Anterior cingulate cortex (tissue), 58 donors: Measurements from ENCODE around the gene COL23A1.

Experiments used
- DNase-seq, 58 donors: peaks; one replicate each; lab custom pipeline; 2025; lab: John Stamatoyannopoulos, UW

Gene COL23A1

DNA sequence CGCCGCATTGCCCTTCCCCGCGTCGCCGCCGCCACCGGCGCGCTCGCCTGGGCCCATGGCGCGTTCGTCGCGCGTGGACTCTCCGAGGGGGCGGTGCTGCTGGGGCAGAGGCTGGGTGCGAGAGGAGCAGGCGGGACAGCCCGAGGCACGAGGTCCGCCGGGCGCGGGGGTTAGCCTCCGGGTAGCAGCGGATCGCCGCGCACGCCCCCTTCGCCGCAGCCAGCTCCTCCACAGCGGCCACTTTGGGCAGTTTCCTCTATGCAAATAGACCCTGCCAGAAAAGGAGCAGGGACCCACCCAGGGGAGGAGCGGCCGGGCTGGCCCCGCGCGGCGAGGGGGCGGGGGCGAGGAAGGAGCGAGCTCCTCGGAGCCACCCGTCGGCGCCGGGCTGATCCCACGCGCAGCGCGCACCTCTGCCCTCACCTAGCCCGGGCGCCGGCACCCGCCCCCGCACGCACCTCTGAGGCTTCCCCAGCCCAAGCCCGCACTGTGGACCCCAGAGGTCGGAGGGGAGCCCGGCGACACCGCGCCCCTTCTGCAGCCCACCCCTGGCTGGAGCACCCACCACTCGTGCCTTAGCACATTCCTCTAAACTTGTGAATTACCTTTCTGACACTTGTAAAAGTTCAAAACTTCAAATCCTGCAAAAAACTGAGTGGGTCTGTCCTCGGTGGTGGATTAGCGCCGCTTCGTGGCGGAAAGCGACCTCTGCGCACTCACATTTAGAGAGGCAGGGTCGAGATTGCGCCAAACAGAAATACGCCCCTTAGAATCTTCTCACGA is at the start of gene COL23A1:
TSS of gene COL23A1 (minus strand) at position 253 of the 783 bp plus-strand sequence.
- DNase-seq: peak in 27 of 58 donors; percentile 6 to 65 (median 27)

DNA sequence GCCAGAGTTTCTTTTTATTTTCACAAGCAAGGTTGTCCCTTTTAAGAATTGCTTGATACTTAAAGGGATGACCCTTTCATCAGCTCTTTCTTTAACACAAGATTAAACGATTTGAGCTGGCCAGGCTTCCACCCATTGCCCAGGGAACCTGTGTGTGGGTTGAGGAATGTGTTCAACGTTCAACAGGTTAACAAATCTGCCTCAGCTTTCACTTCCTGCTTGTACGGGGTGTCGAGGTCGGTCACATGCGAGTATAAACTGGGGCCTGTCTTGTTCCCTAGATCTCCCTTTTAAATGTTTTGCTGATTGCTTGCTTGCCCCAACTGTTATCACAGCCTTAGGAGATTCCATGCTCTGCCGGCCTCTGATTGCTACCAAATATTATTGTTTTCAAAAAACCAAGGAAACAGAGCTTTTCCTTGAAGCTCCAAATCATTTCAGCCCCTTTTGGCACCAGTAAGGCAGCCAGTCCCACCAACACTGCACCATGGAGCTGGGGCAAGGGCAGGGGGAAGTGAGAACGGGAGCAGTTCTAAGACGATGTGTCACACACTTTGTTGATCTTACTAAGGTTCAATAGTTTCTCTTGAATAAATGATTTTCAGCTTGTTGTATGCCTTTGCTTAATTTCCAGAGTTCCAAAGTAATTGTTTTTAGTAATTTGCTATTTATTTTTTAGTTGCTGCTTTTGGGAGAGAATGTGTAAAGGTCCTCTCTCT is 47.3 kb upstream of the COL23A1 start:
- no peak for DNase-seq

DNA sequence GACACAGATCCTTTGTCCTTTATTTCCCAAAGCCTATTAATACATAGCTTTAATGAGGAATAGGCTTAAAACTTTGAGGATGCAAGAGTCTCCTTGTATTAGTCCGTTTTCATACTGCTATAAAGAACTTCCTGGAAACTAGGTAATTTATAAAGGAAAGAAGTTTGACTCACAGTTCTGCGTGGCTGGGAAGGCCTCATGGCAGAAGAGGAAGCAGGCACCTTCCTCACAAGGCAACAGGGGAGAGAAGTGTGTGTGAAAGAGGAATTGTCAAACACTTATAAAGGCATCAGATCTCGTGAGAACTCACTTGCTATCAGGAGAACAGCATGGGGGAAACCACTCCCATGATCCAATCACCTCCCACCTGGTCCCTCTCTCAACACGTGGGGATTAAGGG is 42.1 kb upstream of the COL23A1 start:
- DNase-seq: no peak

DNA sequence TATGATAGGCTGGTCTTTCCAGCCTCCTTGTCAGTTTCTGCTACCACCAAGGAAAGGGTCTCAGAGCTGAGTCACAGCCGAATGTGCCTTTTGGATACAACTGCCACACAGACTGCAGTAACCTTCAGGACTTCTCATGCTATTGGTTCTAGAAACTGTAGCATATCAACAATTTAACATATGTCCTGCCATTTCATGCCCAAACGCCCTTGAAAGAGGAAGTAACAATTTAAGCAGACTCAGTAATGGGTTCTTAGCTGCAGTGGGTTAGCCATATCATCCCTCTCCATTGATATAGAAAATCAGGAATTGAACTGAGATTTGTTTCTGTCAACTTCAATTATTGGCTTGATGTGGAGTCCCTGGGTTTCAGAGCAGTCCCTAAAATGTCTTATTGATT is 40.8 kb upstream of the COL23A1 start:
- no peak for DNase-seq

DNA sequence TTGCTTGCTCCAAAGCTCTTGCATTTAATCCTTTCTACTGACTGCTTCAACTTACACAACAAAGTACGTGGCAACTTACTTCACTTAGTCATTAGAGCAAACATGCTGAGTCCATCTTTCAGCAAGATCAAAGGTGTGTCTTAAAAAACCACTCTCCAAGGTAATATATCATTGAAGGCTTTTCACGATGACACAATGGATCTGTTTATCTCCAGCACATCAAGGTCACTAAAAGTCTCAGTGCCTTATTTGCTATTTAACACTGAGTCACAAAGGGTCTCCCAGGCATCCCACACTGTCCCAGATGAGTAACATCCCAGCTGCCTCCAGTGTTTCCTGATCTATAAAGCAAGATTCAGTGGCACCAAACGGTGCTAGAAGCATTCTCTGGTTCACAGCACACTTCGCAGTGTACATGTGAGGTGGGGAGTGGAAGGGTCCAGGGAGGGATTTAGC is 40.3 kb upstream of the COL23A1 start:
- DNase-seq: no peak

DNA sequence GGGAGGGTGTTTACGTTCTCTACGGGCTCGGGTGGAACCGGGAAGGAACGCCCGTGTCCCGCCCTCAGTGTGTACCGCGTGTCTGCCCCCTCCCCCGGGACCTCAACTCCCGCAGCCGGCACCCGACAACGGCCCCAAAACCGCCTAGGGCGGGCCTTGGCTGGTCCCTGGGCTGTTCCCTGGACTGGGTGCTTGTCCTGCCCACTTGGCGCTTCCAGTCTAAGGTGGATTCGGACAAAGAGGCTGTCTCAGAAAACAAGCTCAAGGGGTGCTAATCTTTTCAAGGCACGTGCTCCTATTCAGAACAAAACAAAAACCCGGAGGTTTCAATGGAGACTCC is 37.0 kb upstream of the COL23A1 start:
- DNase-seq: no peak

DNA sequence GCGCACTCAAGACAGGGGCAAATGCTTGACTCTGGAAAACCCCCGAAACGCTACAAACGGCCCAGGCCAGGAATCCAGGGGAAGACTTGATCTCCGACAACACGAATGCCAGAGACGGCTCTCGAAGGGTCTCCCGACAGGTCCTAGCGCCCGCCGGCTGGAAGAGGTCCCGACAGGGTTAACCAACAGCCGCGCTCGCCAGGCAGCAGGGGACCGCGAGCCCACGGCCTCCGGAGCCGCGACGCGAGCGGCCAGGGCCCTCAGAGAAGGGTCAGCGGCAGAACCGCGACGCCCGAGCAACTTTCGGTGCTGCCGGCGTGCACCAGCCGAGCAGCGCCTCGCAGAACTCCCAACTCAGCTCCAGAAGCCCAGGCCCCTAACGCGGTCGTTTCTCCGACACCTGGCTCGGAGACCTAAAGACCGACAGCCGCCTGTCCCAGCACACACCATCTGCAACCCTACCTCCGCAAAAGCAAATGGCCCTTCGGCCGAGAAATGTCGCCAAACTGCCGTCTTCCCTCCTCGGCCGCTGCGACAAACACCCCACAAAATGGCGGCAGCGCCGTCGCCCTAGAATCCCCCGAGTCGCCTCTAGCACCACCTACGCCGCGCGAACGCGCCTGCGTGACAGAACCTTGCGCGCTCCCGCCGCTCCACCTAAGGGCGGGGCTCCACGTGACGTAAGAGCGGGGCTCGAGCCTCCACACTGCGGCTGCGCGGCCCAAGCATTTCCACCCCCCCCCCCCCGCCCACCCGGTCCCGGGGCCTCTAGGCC is 36.5 kb upstream of the COL23A1 start, which contains the start of gene CLK4:
TSS of gene CLK4 (minus strand) at position 567 of the 775 bp plus-strand sequence. CDS start 3,634 bp downstream, outside the sequence.
- DNase-seq: peak; percentile 57 to 97 (median 90)

DNA sequence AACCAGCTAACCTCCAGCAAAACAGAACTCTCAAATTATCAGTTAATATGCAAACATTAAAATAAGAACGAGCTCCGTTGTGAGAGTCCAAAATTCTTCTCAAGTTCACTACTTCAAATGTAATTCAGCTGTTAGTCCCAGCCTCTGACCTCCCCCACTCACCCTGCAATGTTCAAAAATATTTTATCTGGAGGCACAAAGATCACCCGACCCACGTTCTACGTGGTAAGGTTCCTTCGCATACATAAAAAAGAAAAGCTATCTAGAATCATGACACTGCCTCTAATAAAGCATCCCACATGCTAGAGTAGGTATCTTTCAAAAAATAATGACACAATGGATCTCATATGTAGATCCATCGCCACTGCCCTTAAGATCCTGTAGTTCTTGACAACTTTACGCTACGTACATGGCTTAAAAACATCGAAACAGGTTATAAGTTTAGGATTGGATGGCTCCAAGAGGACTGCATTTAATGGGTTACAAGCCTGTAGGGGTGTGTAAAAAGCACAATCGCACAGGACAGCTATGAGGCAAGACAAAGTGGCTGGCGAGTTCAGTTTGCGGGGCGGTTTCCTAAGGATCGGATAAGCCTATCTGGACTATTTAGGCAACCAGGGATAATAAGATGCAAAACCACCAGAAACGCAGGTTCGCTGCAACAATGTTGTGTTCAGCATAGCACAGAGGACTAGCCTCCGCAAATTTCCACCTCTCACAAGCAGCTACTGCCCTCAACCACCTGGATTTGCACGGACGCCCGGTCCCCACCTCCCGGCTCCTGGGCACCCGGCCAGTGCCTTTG is 35.7 kb upstream of the COL23A1 start:
- peak in 2 of 58 donors; percentile 55 to 64 for DNase-seq

DNA sequence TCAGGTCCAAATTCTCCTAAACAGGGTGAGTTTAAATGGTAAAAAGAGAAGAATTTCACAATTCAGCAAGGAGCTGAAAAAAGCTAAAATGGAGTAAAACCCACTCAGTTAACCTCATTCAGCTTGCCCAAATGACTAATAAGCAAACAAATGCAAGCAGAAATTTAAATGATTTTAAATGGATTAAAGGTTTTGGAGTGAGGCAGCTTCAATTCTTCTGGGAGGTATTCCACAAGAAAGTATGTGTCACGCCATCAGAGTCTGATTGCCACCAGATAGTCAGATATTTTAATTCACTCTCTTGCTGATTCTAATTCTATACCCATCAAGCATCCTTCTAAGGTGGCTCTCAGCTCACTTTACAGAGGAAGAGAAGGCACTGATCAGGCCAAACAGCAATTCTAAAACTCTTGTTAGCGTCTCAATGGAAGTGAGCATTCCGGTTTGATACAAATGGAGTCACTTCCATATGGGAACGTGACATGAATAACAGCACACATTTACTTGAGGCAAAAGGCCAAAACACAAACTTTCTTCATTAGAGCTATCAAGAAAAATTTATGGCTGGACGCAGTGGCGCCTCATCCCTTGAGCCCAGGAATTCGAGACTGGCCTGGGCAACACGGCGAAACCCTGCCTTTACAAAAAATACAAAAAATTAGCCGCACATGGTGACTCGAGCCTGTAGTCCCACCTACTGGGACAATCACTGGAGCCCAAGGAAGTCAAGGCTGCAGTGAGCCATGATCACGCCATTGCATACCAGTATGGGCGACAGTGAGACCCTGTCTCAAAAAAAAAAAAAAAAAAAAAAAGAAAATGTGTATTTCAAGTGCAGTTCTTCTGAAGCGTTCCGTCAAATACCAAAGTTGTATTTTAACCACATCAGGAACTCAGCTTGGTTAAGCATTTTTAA is 34.7 kb upstream of the COL23A1 start:
- no peak for DNase-seq

DNA sequence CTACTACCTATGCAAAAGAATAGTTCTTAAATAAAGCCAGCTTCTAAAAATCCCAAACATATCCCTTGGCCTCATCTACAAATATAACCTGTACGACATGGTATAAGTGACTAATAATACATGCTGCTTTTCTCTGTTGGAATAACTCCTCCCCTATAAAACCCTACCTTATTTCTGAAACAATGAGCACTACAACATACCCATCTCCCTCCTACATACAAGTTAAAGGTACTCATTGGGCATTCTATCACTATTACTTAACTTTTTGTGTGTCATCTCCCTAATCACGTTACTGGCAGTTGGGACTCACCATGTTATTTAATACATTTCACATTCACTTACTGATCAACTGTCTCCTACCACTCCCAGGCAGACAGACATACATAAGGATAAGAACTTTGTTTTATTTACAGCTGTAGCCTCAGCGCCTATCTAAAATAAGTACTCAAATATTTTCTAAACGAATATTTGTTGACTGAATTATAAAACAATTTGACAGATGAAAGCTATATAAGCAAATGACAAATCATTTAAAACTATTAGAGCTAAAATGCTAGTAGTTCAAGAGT is 32.6 kb upstream of the COL23A1 start:
- DNase-seq: no peak

DNA sequence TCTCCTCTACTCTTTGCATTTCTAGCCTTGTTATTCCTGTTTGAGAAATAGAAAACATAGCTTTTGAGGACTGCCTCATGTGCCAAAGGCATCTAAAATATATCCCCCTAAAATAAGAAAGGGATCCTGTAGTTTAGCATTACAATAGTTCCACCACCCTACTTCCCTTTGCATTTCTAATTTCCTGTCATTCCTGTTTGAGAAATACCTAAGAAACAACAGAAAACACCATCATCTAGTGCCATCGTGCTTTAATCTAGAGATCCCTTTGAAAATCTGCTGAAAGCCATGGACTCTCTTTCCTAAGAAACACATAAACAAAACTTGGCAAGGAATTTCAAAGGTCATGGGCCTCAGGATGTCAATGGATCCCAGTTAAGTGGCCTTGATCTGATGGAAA is 29.2 kb upstream of the COL23A1 start:
- no peak for DNase-seq

DNA sequence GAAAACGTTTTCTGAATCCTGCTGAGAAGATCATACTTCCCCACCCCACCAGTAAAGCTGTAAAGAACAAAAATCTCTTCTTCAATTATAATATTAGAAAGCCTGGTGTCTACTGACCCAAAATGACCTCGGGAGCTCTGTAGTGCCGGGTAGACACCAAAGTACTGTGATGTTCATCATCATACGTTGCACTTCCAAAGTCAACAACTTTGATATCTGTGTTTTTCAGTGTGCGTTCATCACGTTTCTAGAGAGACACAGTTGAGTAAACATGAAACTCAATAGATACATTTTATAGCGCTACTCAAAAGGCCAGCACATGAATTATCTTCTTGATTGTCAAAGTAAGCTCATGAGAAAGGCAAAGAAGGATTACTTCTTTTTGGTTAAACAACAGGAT is 22.1 kb upstream of the COL23A1 start:
- no peak for DNase-seq

DNA sequence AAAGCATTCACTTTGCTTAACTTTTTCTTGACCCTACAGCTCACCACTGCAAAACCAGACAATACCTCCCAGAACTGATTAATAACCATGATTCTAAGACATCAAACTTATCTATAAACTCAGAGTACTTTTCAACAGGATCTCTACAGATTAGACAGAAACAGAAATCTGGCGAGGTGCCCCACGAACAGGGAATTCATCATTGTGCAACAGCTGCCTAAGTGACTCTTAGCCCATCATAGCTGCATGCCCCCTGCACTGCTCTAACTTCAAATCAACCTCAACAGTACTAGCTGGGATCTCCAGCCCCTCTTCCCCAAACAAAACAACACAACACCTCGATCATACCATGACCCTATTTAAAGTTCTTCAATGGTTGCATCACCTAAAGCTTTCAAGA is 16.1 kb upstream of the COL23A1 start:
- no peak for DNase-seq

DNA sequence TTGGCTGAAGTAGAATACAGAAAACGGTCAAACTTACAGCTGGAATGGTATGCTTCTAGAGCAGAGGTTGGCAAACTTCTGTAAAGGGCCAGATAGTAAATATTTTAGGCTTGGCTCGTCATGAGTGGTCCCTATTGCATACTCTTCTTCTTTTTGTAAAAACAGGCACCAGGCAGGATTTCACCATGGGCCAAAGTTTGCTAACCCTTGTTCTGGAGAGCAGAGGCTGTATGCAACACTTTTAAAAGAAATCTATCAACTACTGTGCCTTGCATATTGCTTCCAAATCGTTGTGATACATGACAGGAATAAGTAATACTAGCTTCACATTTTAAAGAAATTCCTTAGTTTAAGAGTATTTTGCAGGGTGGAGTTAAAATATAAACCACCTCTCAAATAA is 15.6 kb upstream of the COL23A1 start:
- no peak for DNase-seq

DNA sequence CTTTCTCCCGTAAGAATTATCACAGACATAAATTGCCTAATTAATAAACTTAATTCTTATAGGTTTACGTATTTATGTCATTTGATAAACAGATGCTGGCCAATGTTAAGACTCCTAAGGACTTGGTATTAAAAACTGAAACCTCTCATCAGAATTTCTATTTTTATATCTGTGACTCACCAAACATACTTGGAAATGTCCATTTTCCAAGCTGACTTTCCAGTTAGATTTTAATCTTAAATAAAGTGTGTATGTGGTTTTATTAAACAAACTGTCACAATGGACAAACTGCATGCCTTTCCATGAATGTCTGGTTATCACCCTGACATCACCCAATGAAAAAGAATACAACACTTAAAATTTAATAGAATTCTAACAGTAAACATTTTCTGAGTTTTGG is 12.6 kb upstream of the COL23A1 start:
- DNase-seq: no peak

DNA sequence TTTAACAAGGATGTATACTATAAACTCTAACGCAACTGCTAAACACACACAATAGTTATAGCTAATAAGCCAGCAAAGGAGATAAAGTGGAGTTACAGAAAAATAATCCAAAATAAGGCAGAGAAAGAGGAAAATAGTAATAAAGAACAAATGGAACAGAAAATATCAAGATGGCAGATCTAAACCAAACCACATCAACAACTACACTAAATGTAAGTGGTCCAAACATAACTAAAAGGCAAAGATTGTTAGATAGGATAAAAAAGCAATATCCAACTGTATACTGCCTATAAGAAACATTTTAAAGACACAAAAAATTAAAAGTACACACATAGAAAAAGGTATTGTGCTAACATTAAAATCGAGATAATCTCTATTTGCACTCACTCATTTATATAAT is 5.6 kb upstream of the COL23A1 start:
- no peak for DNase-seq

DNA sequence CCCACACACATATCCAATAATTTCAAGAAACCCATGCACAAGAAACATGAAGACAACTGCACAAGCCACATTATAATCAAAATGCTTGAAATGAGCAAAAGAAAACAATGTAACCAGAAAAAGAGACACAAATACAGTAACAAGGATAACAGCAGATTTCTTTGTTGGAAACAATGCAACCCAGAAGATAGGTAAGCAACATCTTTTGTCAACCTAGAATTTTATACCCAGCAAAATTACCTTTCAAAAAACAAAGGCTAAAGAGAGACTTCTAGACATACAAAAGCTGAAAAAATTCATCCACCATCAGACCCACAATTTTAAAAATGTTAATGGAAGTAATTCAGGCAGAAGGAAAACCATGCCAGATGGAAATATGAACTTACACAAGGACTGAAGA is 5.0 kb upstream of the COL23A1 start:
- no peak for DNase-seq

DNA sequence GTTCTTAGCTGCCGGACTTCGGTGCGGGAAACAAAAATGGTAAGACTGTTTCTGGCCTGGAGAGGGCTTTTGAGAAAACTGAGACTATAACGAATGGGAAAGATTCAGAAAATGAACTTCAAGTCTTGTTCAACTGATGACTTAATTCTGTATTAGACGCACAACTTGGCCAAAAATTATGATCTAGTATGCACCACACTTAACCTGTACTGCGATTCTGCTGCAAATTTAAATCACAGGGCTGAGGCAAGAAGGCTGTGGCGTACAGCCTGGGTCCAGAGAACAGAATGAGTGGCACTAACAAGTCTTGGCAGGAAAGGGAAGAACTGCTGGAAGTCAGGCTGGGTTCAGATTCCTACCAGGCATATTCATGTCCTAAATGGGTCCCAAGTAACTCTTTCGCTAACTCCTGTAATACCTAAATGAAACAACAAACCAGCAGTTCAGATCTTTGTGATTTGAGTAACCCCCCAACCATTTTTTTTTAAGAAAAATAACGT is 781 bp upstream of the COL23A1 start:
- DNase-seq: peak in 1 of 58 donors; percentile 14
